HG03175 (cell line): Measurements from ENCODE around the gene RNF186.
"Not testable (repeated sequence)": the region's sequence is repeated elsewhere in the genome, so short reads cannot be mapped to it uniquely, and the experiment has no call there.

Experiments used
- ATAC-seq: cut with Tn5 transposase; IDR thresholded peaks from one replicate; pipeline ENCODE4 v1.9.1; 2021; ENCODE audit warnings: mild to moderate bottlenecking, moderate library complexity; ENCODE audit not compliant: unreplicated experiment

Gene RNF186

DNA sequence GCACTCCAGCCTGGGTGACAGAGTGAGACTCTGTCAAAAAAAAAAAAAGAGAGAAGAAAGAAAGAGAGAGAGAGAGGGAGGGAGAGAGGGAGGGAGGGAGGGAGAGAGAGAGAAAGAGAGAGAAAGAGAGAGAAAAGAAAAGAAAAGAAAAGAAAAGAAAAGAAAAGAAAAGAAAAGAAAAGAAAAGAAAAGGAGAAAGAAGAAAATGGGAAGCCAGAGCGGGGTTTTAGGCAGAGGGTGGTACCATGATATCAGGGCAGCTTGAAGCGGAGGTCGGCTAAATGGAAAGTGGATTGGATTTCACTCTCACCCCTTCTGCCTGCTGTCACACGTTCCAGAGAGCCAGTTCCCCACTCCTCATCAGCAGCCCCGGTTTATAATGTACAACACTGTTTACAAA is 17.3 kb downstream of the RNF186 start:
- ATAC-seq, result no peak

DNA sequence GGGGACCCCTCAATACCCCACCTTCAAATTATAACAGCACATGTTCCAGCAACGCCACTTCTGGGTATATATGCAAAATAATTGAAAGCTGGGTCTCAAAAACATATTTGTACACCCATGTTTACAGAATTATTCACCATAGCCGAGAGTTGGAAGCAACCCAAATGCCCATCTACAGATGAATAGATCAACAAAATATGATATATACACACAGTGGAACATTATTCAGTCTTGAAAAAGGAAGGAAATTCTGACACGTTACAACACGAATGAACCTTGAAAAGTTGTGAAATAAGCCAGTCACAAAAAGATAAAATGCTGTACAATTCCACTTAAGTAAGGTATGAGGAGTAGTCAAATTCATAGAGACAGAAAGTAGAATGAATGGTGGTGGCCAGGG is 20.5 kb downstream of the RNF186 start:
- ATAC-seq, result no peak

DNA sequence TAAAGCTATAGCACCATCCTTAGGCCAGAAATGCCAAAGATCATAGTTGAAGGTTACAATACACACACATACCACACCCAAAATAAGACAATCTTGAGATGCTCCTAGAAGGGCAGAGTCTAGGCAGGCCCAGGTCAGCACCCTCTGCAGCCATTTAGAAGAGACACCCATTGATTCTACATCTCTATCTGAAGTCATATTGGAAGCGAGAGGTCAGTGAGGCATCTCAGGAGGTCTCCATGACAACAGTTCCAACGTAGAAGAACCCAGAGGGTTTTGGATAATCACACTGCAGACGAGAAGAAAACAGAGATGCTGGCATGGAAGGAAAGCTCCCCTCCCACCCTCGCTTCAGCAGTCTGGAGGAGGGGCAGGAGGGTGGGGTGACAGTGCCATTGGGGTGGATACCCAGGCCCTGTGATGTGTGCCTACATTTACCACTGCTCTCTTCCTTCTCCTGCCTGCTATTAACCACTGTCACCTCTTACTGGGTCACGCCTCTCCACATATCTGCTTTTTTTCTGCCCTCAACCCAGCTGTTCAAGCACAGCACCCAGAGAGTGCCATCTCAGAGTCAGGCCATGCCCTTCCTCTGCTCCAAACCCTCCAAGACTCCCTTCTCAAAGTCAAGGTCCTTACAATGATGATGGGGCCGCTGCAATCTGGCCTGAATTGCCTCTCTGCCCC is 21.6 kb downstream of the RNF186 start:
- ATAC-seq, result no peak

DNA sequence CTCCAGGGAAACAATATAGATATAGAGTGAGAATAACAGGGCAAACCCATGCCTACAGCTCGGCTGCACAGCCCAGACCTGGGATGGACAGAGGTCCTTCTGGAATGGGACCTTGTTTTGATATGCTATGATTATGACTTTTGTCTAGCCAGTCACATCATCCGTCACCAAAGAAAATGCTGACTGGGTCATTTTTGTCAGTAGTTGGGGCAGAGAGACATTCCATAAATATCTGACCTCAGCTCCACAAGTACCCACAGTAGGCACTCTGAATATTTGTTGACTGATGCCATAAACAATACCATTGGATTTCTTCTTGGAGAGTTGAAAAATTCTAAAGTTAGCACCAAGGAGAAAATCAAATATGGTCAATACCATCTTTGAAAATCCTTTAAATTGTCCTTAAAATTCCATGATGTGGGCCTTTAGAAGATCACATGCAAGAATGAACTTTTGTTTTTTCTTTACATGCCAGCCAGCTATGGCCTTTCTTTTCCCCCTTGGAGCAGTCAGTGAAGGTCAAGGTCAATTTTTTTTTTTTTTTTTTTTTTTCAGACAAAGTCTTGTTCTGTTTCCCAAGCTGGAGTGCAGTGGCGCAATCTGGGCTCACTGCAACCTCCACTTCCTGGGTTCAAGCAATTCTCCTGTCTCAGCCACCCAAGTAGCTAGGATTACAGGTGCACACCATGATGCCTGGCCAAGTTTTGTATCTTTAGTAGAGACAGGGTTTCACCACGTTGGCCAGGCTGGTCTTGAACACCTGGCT is 22.7 kb downstream of the RNF186 start:
- no peak for ATAC-seq

DNA sequence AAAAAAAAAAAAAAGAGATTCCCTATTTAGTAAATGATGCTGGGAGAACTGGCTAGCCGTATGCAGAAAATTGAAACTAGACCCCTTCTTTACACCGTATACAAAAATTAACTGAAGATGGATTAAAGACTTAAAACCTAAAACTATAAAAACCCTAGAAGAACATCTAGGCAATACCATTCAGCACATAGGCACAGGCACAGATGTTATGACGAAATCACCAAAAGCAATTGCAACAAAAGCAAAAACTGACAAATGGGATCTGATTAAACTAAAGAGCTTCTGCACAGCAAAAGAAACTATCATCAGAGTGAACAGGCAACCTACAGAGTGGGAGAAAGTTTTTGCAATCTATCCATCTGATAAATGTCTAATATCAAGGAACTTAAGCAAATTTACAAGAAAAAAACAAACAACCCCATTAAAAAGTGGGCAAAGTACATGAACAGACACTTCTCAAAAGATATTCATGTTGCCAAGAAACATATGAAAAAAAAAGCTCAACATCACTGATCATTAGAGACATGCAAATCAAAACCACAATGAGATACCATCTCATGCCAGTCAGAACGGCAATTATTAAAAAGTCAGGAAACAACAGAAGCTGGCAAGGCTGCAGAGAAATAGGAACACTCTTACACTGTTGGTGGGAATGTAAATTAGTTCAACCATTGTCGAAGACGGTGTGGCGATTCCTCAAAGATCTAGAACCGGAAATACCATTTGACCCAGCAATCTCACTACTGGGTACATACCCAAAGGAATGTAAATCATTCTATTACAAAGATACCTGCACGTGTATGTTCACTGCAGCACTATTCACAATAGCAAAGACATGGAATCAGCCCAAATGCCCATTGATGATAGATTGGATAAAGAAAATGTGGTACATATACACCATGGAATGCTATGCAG is 24.8 kb downstream of the RNF186 start:
- ATAC-seq, result not testable (repeated sequence)

DNA sequence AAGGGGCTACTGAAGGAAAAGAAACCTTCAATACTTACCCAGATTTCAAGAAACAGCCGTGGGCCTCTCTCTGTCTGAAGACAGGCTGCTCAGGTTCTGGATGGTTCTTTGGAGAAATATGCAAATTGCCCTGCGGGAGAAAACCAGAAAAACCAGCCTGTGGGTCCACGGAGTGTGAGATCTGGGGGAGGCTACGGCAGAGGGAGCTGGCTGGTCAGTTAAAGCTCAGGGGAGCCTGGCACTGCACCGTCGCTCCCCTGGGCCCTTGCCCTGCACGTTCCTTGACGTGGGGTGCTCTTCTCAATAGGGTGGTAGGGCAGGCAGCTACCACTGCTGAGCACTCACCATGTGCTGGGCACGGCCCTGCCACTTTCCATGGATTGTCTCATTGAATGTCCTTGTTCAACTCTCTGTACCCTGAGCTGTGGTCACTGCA is 28.1 kb downstream of the RNF186 start:
- no peak for ATAC-seq

DNA sequence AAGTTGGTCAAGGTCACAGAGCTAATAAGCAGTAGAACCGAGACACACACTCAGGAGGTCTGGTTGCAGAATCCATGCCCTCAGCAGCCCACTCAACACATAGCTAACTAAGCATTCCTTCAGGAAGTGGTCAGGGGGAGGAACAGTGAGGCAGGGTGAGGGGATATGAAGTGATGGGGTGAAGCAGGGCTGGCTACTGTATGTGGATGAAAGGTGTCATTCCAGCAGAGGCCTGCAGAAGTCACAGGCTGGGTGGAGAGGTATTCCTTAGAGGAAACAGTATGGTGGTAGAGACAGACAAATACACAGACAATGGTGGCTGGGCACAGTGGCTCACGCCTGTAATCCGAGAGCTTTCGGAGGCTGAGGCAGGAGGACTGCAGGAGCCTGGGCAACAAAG is 29.4 kb downstream of the RNF186 start:
- no peak for ATAC-seq

DNA sequence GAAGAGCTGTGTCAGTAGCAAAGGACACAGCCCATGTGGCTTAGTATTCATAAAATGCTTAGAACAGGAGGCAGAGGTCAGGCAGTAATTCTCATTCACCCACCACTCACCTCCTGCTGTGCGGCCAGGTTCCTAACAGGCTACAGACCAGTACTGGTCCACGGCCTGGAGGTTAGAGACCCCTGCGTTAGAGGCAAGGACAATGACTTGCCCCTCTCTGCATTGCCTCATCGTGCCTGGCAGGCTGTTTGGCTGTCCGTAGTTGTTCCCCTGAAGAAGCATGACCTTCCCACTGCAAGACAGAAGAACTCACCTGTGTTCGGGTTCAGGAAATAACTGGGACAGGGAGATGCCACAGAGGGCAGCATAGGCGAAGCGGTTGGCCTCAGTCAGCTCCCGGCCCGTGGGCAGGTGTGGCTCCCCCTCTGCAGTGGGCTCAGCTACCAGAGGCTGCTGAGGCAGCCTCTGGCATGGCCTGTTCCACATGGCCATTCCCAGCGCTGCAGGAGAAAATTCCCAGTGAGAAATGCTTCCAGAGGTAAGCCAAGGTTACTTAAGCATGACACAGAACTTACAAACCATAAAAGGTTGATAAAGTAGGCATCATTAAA is 34.7 kb downstream of the RNF186 start:
- no peak for ATAC-seq

DNA sequence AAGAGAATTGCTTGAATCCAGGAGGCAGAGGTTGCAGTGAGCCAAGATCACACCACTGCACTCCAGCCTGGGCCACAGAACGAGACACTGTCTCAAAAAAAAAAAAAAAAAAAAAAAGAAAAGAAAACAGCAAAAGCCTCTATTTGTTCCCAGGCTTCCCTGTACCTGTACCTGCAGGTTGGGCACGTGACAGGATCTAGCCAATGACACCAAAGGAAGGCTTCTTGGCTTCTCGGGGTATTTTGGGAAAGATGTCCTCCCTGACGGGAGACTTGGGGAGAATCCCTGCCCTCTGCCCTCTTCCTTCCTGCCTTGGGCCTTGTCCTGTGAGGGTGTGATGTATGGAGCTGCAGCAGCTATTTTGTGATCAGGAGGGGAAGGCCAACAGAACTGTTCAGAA is 38.1 kb downstream of the RNF186 start:
- no peak for ATAC-seq

DNA sequence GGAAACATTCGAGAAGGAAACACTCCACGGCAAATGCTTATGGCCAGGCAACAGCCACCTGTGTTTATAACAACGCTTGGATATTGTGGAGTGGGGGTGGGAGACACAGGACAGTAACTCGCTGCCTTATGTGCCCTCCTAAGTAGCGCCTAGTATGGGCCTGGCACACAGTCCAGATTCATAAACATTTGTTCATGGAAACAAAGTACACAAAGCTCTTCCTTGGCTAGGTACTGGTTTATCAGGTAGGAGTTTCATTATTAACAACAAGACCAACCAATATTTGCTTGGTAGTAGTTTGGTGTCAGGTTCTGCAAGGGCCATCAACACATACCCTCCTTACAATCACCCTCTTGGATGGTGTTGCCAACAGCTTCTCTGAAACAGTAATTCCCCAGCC is 38.8 kb downstream of the RNF186 start:
- ATAC-seq, result no peak

DNA sequence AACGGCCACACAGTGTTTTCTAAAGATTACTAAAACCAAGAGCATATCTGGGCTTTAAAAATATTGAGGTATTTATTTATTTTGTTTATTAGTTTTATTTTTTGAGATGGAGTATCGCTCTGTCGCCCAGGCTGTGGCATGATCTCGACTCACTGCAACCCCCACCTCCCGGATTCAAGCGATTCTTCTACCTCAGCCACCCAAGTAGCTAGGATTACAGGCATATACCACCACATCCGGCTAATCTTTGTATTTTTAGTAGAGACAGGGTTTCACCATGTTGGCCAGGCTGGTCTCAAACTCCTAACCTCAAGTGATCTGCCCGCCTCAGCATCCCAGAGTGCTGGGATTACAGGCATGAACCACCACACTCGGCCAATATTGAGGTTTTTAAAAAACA is 39.3 kb downstream of the RNF186 start:
- no peak for ATAC-seq

DNA sequence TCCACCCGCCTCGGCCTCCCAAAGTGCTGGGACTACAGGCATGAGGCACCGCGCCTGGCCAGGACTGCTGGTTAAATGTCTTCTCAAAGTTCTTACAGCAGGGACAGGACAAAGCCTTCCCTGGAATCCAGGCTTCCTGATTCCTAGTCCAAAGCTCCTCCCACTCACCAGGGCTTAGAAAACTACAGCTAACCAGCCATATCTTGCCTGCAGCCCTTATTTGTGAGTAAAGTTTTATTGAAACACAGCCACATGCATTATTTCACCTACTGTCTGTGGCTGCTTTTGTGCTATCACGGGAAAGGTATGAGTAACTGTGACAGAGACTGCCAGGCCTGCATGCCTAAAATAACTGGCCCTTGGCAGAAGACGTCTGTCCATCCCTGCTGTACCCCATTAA is 39.8 kb downstream of the RNF186 start:
- ATAC-seq, result no peak

DNA sequence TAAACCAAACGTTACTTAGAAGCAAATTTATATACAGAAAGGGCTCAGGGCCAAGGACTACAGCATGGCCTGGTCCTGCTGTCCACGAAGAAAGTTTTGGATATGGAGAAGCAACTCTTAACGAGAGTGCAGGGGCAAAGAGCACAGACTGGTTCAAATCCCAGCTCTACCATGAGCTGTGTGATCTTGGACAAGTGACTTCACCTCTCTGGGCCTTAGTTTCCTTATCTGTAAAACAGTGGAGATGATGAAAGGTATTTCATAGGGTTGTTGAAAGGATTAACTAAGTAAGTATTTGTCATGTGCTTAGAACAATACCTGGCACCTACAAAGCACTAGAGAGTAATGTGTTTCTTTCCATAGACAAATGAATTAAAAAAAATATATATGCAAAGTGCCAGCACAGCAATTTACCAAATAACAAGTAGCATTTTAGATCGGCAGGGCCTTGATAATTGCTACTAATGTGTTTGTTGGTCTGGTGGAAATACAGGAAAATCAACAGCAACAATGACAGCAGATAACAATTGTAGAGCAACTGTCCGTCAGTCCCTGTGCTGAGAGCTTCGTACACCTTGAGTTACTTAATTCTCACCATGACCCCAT is 40.8 kb downstream of the RNF186 start:
- no peak for ATAC-seq

DNA sequence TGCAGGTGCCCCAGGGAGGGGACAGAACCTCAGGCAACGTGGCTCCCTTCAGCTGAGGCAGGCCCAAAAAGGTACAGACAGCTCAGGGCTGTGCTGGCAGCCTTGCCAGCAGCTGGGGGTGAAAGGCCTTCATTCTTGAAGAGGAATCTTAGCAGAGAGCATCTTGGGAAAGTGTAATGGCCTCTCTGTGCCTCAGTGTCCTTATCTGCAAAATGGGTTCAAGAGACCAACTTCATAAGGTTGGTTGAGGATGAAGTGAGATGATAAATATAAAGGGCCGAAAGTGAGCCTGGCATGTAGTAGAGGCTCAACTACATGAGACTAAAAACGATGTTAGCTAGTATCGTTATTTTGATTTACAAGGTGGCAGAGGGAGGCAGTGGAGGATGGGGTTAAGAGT is 41.6 kb downstream of the RNF186 start:
- ATAC-seq, result no peak

DNA sequence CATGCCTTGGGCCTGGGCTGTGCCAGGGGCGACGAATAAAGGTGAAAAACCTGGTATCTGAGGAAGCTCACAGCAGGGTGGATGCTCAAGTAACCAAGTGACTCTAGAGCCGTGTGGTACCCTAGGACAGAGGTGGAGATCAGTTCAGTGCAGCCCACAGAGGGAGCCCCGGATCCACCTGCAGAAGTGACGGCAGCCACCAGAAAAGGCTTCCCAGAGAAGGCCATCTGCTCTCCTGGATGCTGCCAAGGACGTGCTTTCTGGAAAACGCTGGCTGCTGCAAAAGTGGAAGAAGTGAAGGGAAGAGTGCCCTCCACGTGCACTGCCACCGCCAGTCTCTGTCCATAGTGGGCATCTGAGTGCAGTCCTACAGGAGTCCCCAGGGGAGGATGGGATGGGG is 43.0 kb downstream of the RNF186 start:
- no peak for ATAC-seq

DNA sequence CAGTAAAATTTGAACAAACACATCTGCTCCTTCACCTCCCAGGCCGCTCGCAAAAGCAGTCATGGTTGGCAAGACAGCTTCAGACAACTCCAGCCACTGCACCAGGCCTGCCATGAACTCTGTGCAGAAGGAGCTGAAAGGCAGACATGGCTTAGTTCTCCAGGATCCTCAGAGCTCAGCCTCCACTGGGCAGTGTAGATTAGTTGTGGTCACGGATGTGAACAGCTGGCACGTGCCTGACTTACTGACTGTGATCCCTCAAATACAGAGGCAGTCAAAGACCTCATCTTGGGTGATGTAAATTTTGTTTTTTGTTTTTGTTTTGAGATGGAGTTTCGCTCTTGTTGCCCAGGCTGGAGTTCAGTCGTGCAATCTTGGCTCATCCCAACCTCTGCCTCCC is 43.7 kb downstream of the RNF186 start:
- ATAC-seq, result no peak

DNA sequence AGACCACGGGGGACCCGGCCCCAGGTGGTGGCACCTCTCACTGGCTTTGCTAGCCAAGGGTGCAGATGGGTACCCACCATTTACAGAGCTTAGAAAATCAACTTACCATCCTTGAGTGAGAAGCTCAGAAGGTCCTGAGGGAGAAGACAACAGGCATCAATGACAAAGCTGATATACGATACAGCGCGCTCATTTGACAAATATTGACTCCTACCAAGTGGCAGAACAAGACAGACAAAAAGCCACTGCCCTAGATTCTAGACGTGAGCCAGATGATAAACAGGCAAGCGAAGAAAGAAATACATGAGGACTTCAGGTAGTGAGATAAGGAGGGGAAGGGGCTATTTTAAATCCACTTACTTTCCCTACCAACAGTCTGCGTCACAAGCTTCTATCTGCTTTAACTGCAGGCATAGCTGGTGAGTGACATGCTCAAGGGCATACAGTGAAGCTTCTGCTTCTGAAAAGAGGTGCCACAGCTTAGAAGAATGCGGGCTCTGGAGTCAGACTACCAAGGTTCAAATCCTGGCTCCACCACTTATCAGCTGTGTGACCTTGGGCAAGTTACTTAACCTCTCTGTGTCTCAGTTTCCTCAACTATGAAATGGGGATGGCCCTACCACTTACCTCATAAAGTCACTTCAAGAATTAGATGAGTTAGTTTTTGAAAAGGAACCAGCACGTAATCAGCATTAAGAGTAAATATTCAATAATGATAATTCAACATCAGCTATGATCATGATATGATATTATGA is 44.5 kb downstream of the RNF186 start:
- ATAC-seq, result no peak

DNA sequence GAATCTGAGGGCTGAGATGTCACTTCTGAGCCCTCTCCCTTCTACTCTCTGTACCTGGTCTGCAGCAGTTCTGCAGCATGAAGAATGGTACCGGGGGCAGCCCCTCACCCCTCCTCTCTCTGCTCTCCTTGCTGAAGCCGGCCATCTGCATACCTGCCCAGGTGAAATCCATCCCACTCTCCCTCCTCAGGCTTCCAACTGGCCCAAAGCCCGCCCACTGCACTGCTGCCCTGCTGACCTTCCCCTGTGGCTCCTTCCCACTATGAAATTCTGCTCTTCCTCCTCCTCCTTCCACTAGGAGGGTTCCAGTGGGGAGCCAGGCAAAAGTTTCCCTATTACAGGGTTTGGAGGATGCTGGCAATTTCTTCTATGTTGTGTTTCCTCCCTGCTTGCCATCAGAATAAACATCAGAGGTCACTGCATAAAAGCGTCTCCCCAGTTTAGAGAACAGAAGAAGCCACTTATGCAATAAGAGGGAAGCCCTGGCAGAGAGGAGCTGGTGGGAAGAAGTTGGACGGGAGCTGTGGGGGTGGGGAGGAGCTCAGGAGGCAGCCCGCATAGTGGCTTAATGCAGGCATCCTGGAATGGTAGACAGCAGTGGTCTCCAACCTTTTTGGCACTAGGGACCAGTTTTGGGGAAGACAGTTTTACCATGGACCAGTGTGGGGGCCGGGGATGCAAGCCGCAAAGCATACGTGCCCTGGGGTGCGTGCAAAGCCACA is 45.7 kb downstream of the RNF186 start:
- ATAC-seq, result no peak
